AG04449 (cell line): Measurements from ENCODE around the gene PLSCR4.
A peak's percentile ranks its signal among the peaks of the same experiment; 100 is the strongest.

ENCODE experiments used
- CTCF ChIA-PET: fragments of 350-600 bp; formaldehyde crosslinking; extraction: SDS; loops from one replicate; lab custom pipeline; 2021; ENCODE audit warnings: antibody characterized with exemption; lab: Yijun Ruan, JAX
- POLR2A ChIA-PET: fragments of 400-600, 350-600 bp; formaldehyde crosslinking; extraction: SDS; loops from one replicate; lab custom pipeline; 2020; ENCODE audit warnings: antibody characterized with exemption, inconsistent platforms; lab: Yijun Ruan, JAX
- DNase-seq: peaks from one replicate; pipeline ENCODE4 v3.0.0-alpha.2; 2010; ENCODE audit warnings: low read depth, low spot score
- H3K4me3 ChIP-seq: 2 replicates; pipeline ENCODE4 v1.5.1; 2011; ENCODE audit warnings: low read depth, mild to moderate bottlenecking, control low read depth, low read length
- CTCF ChIP-seq: IDR thresholded peaks from one replicate; pipeline ENCODE4 v1.5.1; 2011; ENCODE audit warnings: mild to moderate bottlenecking, moderate library complexity, low read length, control low read depth, inconsistent platforms; ENCODE audit not compliant: insufficient read depth; ENCODE audit errors: missing control alignments

Gene PLSCR4

GRCh38 chr3:146162561-146162960, 88.3 kb downstream of the PLSCR4 start:
- no peak for TF ChIP-seq CTCF
- POLR2A ChIA-PET: no interaction called here
- peak overlapping the region; percentile 9 for H3K4me3 ChIP-seq
- CTCF ChIA-PET: interaction anchor here (0.6 to 7.4 kb wide), 5 partner anchors 23 to 97 kb away, joined by 3 to 52 read pairs (median 5); no protein-coding TSS in a partner anchor
- DNase-seq: no peak

GRCh38 chr3:146161663-146162002, 89.3 kb downstream of the PLSCR4 start:
- peak overlapping the region; percentile 93 for H3K4me3 ChIP-seq
- ChIA-PET CTCF (interaction anchor here (1.3 to 7.4 kb wide), 7 partner anchors 16 to 97 kb away, joined by 4 to 52 read pairs (median 6); no protein-coding TSS in a partner anchor), POLR2A (interaction anchor here (0.7 to 2.5 kb wide), 18 partner anchors 9 to 153 kb away, joined by 3 to 17 read pairs (median 5); no protein-coding TSS in a partner anchor)
- DNase-seq: no peak
- TF ChIP-seq CTCF: no peak

- TF ChIP-seq CTCF: no peak
- peak within 1 kb of the TSS; percentile 93 for H3K4me3 ChIP-seq
- POLR2A ChIA-PET: interaction anchor here (0.7 to 2.5 kb wide), 21 partner anchors 8 to 153 kb away, joined by 3 to 17 read pairs (median 5); no protein-coding TSS in a partner anchor
- CTCF ChIA-PET: interaction anchor here (1.3 to 7.4 kb wide), 8 partner anchors 16 to 166 kb away, joined by 4 to 52 read pairs (median 6); no protein-coding TSS in a partner anchor
- peak; percentile 83 for DNase-seq
Measured at GRCh38 chr3:146160964-146161662, 89.8 kb downstream of the PLSCR4 start, which contains the start of gene PLOD2. TSS of gene PLOD2 (minus strand) at chr3:146161184. CDS start at chr3:146160989, 195 bp downstream.

GRCh38 chr3:146160321-146160963, 90.5 kb downstream of the PLSCR4 start:
- DNase-seq: no peak
- H3K4me3 ChIP-seq: peak overlapping the region; percentile 93
- POLR2A ChIA-PET: interaction anchor here (0.6 to 2.5 kb wide), 22 partner anchors 7 to 154 kb away, joined by 3 to 17 read pairs (median 4); no protein-coding TSS in a partner anchor
- CTCF ChIA-PET: interaction anchor here (1.0 to 7.4 kb wide), 8 partner anchors 15 to 167 kb away, joined by 4 to 52 read pairs (median 5); no protein-coding TSS in a partner anchor
- TF ChIP-seq CTCF: peak; percentile 64

GRCh38 chr3:146159616-146160320, 91.1 kb downstream of the PLSCR4 start:
- ChIA-PET POLR2A (interaction anchor here (0.6 to 2.5 kb wide), 8 partner anchors 8 to 86 kb away, joined by 3 to 17 read pairs (median 4); no protein-coding TSS in a partner anchor), CTCF (interaction anchor here (1.0 to 7.4 kb wide), 7 partner anchors 14 to 168 kb away, joined by 4 to 52 read pairs (median 4); no protein-coding TSS in a partner anchor)
- no peak for TF ChIP-seq CTCF
- H3K4me3 ChIP-seq: peak overlapping the region; percentile 93
- no peak for DNase-seq
